Fibroblast of peridontal ligament (primary cell): ENCODE data around the gene ZNF124.

ENCODE experiments used
- DNase-seq: peaks from one replicate; pipeline ENCODE4 v3.0.0-alpha.2; 2010; ENCODE audit errors: extremely low read depth

The ZNF124 gene

GRCh38 chr1:247113094-247113497 lies 58.7 kb downstream of the ZNF124 start:
- no peak for DNase-seq

DNA sequence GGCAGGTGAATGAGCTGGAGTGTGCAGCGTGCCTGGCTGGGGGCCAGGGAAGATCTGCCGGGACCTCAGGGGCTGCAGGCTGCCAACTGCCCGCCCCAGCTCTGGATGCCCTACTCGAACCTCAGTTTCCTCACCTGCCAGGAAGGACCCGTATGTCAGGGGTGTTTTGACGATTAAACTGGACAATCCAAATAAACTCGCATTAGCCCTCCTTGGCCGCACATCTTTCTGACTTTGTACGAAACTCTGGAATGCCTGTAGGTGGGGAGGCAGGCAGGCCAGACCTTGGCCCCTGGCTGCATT lies 59.4 kb downstream of the ZNF124 start:
- no peak for DNase-seq

- DNase-seq: peak; percentile 32
Observed at GRCh38 chr1:247111700-247112478, 59.9 kb downstream of the ZNF124 start.

DNA sequence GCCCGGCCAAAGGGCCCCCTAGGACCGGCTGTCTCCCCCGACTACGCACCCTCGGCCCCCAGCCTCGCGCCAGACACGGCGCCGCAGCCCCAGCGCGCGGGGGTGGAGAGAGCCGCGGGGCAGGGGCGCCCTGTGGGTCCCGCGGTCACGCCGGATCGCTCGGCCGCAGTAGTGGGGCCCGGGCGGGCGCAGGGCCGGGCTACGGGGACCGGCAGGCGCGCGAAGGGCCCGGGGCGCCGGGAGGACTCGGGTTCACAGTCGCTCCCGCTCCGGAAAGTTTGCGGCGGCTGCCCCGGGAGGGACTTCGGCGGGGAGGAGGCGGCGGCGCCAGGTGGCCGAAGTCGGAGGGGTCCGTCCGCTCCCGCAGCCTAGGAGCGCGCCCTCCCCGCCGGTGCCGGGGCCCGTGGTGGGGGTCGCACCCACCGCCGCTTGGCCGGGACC lies 60.5 kb downstream of the ZNF124 start:
- no peak for DNase-seq

- DNase-seq: peak; percentile 12
Observed at GRCh38 chr1:247110627-247111258, 61.1 kb downstream of the ZNF124 start.

GRCh38 chr1:247107694-247108093 lies 64.1 kb downstream of the ZNF124 start:
- DNase-seq: no peak

- DNase-seq: no peak
Observed at GRCh38 chr1:247105966-247106365, 65.9 kb downstream of the ZNF124 start.
